ENCODE data around the gene TMCO1. TPM values are rescaled to one million over a fixed set of nuclear protein-coding genes. Genes with fewer than 3 reads are reported as not detected.

The TMCO1 gene
- total and polyA plus RNA-seq, 2 of the 13 experiments (the other 11 are each of a cell fraction or from before 2014, with no cell fraction given) = 106 to 119 TPM

- TF ChIP-seq, protein P1, sequence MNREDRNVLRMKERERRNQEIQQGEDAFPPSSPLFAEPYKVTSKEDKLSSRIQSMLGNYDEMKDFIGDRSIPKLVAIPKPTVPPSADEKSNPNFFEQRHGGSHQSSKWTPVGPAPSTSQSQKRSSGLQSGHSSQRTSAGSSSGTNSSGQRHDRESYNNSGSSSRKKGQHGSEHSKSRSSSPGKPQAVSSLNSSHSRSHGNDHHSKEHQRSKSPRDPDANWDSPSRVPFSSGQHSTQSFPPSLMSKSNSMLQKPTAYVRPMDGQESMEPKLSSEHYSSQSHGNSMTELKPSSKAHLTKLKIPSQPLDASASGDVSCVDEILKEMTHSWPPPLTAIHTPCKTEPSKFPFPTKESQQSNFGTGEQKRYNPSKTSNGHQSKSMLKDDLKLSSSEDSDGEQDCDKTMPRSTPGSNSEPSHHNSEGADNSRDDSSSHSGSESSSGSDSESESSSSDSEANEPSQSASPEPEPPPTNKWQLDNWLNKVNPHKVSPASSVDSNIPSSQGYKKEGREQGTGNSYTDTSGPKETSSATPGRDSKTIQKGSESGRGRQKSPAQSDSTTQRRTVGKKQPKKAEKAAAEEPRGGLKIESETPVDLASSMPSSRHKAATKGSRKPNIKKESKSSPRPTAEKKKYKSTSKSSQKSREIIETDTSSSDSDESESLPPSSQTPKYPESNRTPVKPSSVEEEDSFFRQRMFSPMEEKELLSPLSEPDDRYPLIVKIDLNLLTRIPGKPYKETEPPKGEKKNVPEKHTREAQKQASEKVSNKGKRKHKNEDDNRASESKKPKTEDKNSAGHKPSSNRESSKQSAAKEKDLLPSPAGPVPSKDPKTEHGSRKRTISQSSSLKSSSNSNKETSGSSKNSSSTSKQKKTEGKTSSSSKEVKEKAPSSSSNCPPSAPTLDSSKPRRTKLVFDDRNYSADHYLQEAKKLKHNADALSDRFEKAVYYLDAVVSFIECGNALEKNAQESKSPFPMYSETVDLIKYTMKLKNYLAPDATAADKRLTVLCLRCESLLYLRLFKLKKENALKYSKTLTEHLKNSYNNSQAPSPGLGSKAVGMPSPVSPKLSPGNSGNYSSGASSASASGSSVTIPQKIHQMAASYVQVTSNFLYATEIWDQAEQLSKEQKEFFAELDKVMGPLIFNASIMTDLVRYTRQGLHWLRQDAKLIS (CRISPR knock-in tag; IDR thresholded peaks at IDR 0.05) = no peak
- TF ChIP-seq ZNF772 (CRISPR knock-in tag; IDR thresholded peaks at IDR 0.05) = peak; percentile 37; the same call in 1 of the 2 replicates
- TF ChIP-seq PHB2 (IDR thresholded peaks at IDR 0.05; ENCODE audit: partially characterized antibody) = no peak
- no peak for TF ChIP-seq CBFB (CRISPR knock-in tag; IDR thresholded peaks at IDR 0.05)
- TF ChIP-seq, protein P2, sequence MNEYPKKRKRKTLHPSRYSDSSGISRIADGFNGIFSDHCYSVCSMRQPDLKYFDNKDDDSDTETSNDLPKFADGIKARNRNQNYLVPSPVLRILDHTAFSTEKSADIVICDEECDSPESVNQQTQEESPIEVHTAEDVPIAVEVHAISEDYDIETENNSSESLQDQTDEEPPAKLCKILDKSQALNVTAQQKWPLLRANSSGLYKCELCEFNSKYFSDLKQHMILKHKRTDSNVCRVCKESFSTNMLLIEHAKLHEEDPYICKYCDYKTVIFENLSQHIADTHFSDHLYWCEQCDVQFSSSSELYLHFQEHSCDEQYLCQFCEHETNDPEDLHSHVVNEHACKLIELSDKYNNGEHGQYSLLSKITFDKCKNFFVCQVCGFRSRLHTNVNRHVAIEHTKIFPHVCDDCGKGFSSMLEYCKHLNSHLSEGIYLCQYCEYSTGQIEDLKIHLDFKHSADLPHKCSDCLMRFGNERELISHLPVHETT (CRISPR knock-in tag; conservative IDR thresholded peaks at IDR 0.05) = no peak; the same call in 1 of the 2 replicates
- TF ChIP-seq GLI4 (CRISPR knock-in tag; IDR thresholded peaks at IDR 0.05; ENCODE audit: borderline replicate concordance) = no peak
- TF ChIP-seq GATA4 (IDR thresholded peaks at IDR 0.05; ENCODE audit: borderline replicate concordance, low read depth) = no peak
- TF ChIP-seq REXO4 (CRISPR knock-in tag; IDR thresholded peaks at IDR 0.05; ENCODE audit: borderline replicate concordance) = no peak
- TF ChIP-seq, protein P3, sequence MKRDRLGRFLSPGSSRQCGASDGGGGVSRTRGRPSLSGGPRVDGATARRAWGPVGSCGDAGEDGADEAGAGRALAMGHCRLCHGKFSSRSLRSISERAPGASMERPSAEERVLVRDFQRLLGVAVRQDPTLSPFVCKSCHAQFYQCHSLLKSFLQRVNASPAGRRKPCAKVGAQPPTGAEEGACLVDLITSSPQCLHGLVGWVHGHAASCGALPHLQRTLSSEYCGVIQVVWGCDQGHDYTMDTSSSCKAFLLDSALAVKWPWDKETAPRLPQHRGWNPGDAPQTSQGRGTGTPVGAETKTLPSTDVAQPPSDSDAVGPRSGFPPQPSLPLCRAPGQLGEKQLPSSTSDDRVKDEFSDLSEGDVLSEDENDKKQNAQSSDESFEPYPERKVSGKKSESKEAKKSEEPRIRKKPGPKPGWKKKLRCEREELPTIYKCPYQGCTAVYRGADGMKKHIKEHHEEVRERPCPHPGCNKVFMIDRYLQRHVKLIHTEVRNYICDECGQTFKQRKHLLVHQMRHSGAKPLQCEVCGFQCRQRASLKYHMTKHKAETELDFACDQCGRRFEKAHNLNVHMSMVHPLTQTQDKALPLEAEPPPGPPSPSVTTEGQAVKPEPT (CRISPR knock-in tag; IDR thresholded peaks at IDR 0.05; ENCODE audit: low read depth) = no peak
- 0 out of 2 replicates have a peak, but pooled peaks have one; percentile 59 for TF ChIP-seq ZNF800 (CRISPR knock-in tag; IDR thresholded peaks at IDR 0.05)
- TF ChIP-seq, protein P4, sequence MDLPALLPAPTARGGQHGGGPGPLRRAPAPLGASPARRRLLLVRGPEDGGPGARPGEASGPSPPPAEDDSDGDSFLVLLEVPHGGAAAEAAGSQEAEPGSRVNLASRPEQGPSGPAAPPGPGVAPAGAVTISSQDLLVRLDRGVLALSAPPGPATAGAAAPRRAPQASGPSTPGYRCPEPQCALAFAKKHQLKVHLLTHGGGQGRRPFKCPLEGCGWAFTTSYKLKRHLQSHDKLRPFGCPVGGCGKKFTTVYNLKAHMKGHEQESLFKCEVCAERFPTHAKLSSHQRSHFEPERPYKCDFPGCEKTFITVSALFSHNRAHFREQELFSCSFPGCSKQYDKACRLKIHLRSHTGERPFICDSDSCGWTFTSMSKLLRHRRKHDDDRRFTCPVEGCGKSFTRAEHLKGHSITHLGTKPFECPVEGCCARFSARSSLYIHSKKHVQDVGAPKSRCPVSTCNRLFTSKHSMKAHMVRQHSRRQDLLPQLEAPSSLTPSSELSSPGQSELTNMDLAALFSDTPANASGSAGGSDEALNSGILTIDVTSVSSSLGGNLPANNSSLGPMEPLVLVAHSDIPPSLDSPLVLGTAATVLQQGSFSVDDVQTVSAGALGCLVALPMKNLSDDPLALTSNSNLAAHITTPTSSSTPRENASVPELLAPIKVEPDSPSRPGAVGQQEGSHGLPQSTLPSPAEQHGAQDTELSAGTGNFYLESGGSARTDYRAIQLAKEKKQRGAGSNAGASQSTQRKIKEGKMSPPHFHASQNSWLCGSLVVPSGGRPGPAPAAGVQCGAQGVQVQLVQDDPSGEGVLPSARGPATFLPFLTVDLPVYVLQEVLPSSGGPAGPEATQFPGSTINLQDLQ (CRISPR knock-in tag; IDR thresholded peaks at IDR 0.05) = no peak
- TF ChIP-seq, protein P5, sequence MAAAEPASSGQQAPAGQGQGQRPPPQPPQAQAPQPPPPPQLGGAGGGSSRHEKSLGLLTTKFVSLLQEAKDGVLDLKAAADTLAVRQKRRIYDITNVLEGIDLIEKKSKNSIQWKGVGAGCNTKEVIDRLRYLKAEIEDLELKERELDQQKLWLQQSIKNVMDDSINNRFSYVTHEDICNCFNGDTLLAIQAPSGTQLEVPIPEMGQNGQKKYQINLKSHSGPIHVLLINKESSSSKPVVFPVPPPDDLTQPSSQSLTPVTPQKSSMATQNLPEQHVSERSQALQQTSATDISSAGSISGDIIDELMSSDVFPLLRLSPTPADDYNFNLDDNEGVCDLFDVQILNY (CRISPR knock-in tag; conservative IDR thresholded peaks at IDR 0.05) = peak; percentile 62; the same call in 1 of the 2 replicates
Observed at GRCh38 chr1:165768513-165769394, at the start of gene TMCO1 (continued).

All from HepG2 (cell line).